ENCODE data around the gene SFMBT2. TPM values are rescaled to one million over a fixed set of nuclear protein-coding genes. Genes with fewer than 3 reads are reported as not detected.

The SFMBT2 gene
- total RNA-seq, 2 experiments from 2014 or later = 7.9 to 8.3 TPM

GRCh38 chr10:7235376-7235775 is 175.5 kb downstream of the SFMBT2 start:
- ChIA-PET POLR2A (interaction anchor here (1.1 to 1.8 kb wide), 2 partner anchors 8 to 9 kb away, joined by 3 to 4 read pairs; no protein-coding TSS in a partner anchor), CTCF (ENCODE audit: unreplicated experiment) (no interaction called here)
- Histone ChIP-seq H3K27ac (ENCODE audit: low read depth, low read length, poor library complexity, severe bottlenecking) (no peak overlapping the region), H3K4me1 (ENCODE audit: insufficient read depth, low read length, poor library complexity, severe bottlenecking) (peaks cover 8% of the 10 kb centered on the region), H3K9me2 (ENCODE audit: insufficient read depth, low read length) (no peaks in the 10 kb centered on the region), H3K4me3 (ENCODE audit: low read depth, low read length, poor library complexity, severe bottlenecking) (no peak overlapping the region), H3K4me2 (ENCODE audit: low read length) (no peak overlapping the region), H3K36me3 (ENCODE audit: insufficient read depth, low read length) (peaks cover 2% of the 10 kb centered on the region; the same call in 1 of the 2 replicates), H2AFZ (ENCODE audit: low read length) (no peak overlapping the region), H3K79me2 (ENCODE audit: insufficient read depth, low read depth, low read length) (no peaks in the 10 kb centered on the region), H4K20me1 (ENCODE audit: insufficient read depth, low read length) (no peaks in the 10 kb centered on the region), H3K9me3 (ENCODE audit: low read length) (peaks cover 5% of the 10 kb centered on the region; the same call in 1 of the 2 replicates)
- TF ChIP-seq EZH2phosphoT487 (IDR thresholded peaks at IDR 0.05; ENCODE audit: borderline replicate concordance, low read depth, low read length) (no peak), CTCF (conservative IDR thresholded peaks at IDR 0.05; ENCODE audit: low read length) (no peak)
- intact Hi-C loops (cut with micrococcal nuclease; ENCODE audit: unreplicated experiment) = no loop called here
- no TSS peak for BruUV-seq (replicated peaks)
- DNase-seq (ENCODE audit: low spot score) = no peak

GRCh38 chr10:7234109-7234508 is 176.7 kb downstream of the SFMBT2 start:
- H3K27ac ChIP-seq (ENCODE audit: low read depth, low read length, poor library complexity, severe bottlenecking) = no peak overlapping the region
- no peak for DNase-seq (ENCODE audit: low spot score)
- intact Hi-C loops (cut with micrococcal nuclease; ENCODE audit: unreplicated experiment) = no loop called here
- BruUV-seq (replicated peaks) = no TSS peak
- TF ChIP-seq CTCF (conservative IDR thresholded peaks at IDR 0.05; ENCODE audit: low read length) (no peak), EZH2phosphoT487 (IDR thresholded peaks at IDR 0.05; ENCODE audit: borderline replicate concordance, low read depth, low read length) (no peak)
- peaks cover 4% of the 10 kb centered on the region for H3K4me1 ChIP-seq (ENCODE audit: insufficient read depth, low read length, poor library complexity, severe bottlenecking)
- H2AFZ ChIP-seq (ENCODE audit: low read length) = no peak overlapping the region
- no peaks in the 10 kb centered on the region for H4K20me1 ChIP-seq (ENCODE audit: insufficient read depth, low read length)
- POLR2A ChIA-PET = no interaction called here
- H3K9me2 ChIP-seq (ENCODE audit: insufficient read depth, low read length) = no peaks in the 10 kb centered on the region
- no peaks in the 10 kb centered on the region; the same call in 1 of the 2 replicates for H3K36me3 ChIP-seq (ENCODE audit: insufficient read depth, low read length)
- H3K4me3 ChIP-seq (ENCODE audit: low read depth, low read length, poor library complexity, severe bottlenecking) = no peak overlapping the region
- no peak overlapping the region for H3K4me2 ChIP-seq (ENCODE audit: low read length)
- peaks cover 5% of the 10 kb centered on the region; the same call in 1 of the 2 replicates for H3K9me3 ChIP-seq (ENCODE audit: low read length)
- CTCF ChIA-PET (ENCODE audit: unreplicated experiment) = no interaction called here
- no peaks in the 10 kb centered on the region for H3K79me2 ChIP-seq (ENCODE audit: insufficient read depth, low read depth, low read length)

GRCh38 chr10:7233259-7233991 is 177.4 kb downstream of the SFMBT2 start:
- intact Hi-C loops (cut with micrococcal nuclease; ENCODE audit: unreplicated experiment) = no loop called here
- H3K4me2 ChIP-seq (ENCODE audit: low read length) = no peak overlapping the region

More at GRCh38 chr10:7233259-7233991, 177.4 kb downstream of the SFMBT2 start:
- Histone ChIP-seq H4K20me1 (ENCODE audit: insufficient read depth, low read length) (no peaks in the 10 kb centered on the region), H3K9me3 (ENCODE audit: low read length) (peaks cover 5% of the 10 kb centered on the region; the same call in 1 of the 2 replicates), H3K4me3 (ENCODE audit: low read depth, low read length, poor library complexity, severe bottlenecking) (no peak overlapping the region), H3K4me1 (ENCODE audit: insufficient read depth, low read length, poor library complexity, severe bottlenecking) (no peaks in the 10 kb centered on the region), H3K36me3 (ENCODE audit: insufficient read depth, low read length) (no peaks in the 10 kb centered on the region; the same call in 1 of the 2 replicates), H3K9me2 (ENCODE audit: insufficient read depth, low read length) (no peaks in the 10 kb centered on the region), H2AFZ (ENCODE audit: low read length) (no peak overlapping the region), H3K79me2 (ENCODE audit: insufficient read depth, low read depth, low read length) (no peaks in the 10 kb centered on the region), H3K27ac (ENCODE audit: low read depth, low read length, poor library complexity, severe bottlenecking) (no peak overlapping the region)
- no peak for DNase-seq (ENCODE audit: low spot score)
- POLR2A ChIA-PET = no interaction called here
- BruUV-seq (replicated peaks) = no TSS peak
- CTCF ChIA-PET (ENCODE audit: unreplicated experiment) = no interaction called here
- no peak for TF ChIP-seq CTCF (conservative IDR thresholded peaks at IDR 0.05; ENCODE audit: low read length)
- no peak for TF ChIP-seq EZH2phosphoT487 (IDR thresholded peaks at IDR 0.05; ENCODE audit: borderline replicate concordance, low read depth, low read length)

Measured in OCI-LY7 (cell line).